MCF 10A (cell line): ENCODE results near the gene EPG5. TPM values are rescaled to one million over a fixed set of nuclear protein-coding genes. Genes with fewer than 3 reads are reported as not detected.

ENCODE experiments used
- BruUV-seq: library from RNA; stranded (reverse); fragments of 400-500 nt; replicated peaks from 2 replicates; lab custom pipeline; 2021; lab: Mats Ljungman, UMichigan
- CTCF ChIA-PET: fragments of 300-600 bp; sonication (Branson Sonifier 250); formaldehyde crosslinking; extraction: SDS; loops from one replicate; lab custom pipeline; 2021; ENCODE audit warnings: antibody characterized with exemption, inconsistent platforms; lab: Yijun Ruan, JAX
- POLR2A ChIA-PET: fragments of 300-600, 350-650 bp; sonication (Branson Sonifier 250); formaldehyde crosslinking; extraction: SDS; loops from one replicate; lab custom pipeline; 2020; ENCODE audit warnings: antibody characterized with exemption, inconsistent platforms; lab: Yijun Ruan, JAX
- DNase-seq: peaks from one replicate; pipeline ENCODE4 v3.0.0-alpha.2; 2018; ENCODE audit not compliant: unreplicated experiment
- H3K27ac Mint-ChIP-seq: one replicate; pipeline ENCODE4 v1.8.0; 2022; ENCODE audit warnings: mild to moderate bottlenecking, low read depth, mixed read lengths; ENCODE audit not compliant: unreplicated experiment
- H3K27me3 Mint-ChIP-seq: one replicate; pipeline ENCODE4 v1.8.0; 2022; ENCODE audit warnings: mixed read lengths; ENCODE audit not compliant: insufficient read depth, unreplicated experiment
- H3K36me3 Mint-ChIP-seq: one replicate; pipeline ENCODE4 v1.8.0; 2022; ENCODE audit warnings: mild to moderate bottlenecking, moderate library complexity, mixed read lengths; ENCODE audit not compliant: insufficient read depth, unreplicated experiment
- H3K4me1 Mint-ChIP-seq: one replicate; pipeline ENCODE4 v1.8.0; 2022; ENCODE audit warnings: mixed read lengths; ENCODE audit not compliant: insufficient read depth, unreplicated experiment
- H3K4me3 Mint-ChIP-seq: one replicate; pipeline ENCODE4 v1.8.0; 2022; ENCODE audit warnings: mild to moderate bottlenecking, moderate library complexity, mixed read lengths; ENCODE audit not compliant: unreplicated experiment
- H3K9me3 Mint-ChIP-seq: one replicate; pipeline ENCODE4 v1.8.0; 2022; ENCODE audit warnings: mixed read lengths; ENCODE audit not compliant: unreplicated experiment
- intact Hi-C: fragments of 100-400 bp; cut with micrococcal nuclease; formaldehyde crosslinking; loops from 2 replicates; pipeline ENCODE4 v1.14.1; 2022
- total RNA-seq: library from RNA; stranded (reverse); gene quantifications from 2 replicates; pipeline ENCODE4 v1.2.3, GENCODE V29; 2022
- TF ChIP-seq, protein P1 (sequence below): fragments of 200-600 bp; IDR thresholded peaks from one replicate; pipeline ENCODE4 v1.8.0; 2022; ENCODE audit warnings: antibody characterized with exemption, mild to moderate bottlenecking; ENCODE audit not compliant: unreplicated experiment

EPG5 gene
- total RNA-seq, 1 experiment from 2014 or later = 19.4 TPM

GRCh38 chr18:45802814-45803492 lies 164.2 kb downstream of the EPG5 start:
- peak; percentile 95 for DNase-seq
- CTCF ChIA-PET = interaction anchor here (0.6 to 1.6 kb wide), 4 partner anchors 10 to 234 kb away, joined by 3 to 6 read pairs (median 4); no protein-coding TSS in a partner anchor
- H3K27ac Mint-ChIP-seq = peak overlapping the region; percentile 85
- no peaks in the 10 kb centered on the region for H3K27me3 Mint-ChIP-seq
- POLR2A ChIA-PET = interaction anchor here (0.6 to 2.4 kb wide), 12 partner anchors 10 to 549 kb away, joined by 3 to 11 read pairs (median 3); no protein-coding TSS in a partner anchor
- peaks cover 4% of the 10 kb centered on the region for H3K36me3 Mint-ChIP-seq
- TF ChIP-seq, protein P1, sequence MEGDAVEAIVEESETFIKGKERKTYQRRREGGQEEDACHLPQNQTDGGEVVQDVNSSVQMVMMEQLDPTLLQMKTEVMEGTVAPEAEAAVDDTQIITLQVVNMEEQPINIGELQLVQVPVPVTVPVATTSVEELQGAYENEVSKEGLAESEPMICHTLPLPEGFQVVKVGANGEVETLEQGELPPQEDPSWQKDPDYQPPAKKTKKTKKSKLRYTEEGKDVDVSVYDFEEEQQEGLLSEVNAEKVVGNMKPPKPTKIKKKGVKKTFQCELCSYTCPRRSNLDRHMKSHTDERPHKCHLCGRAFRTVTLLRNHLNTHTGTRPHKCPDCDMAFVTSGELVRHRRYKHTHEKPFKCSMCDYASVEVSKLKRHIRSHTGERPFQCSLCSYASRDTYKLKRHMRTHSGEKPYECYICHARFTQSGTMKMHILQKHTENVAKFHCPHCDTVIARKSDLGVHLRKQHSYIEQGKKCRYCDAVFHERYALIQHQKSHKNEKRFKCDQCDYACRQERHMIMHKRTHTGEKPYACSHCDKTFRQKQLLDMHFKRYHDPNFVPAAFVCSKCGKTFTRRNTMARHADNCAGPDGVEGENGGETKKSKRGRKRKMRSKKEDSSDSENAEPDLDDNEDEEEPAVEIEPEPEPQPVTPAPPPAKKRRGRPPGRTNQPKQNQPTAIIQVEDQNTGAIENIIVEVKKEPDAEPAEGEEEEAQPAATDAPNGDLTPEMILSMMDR = no peak
- peaks cover 40% of the 10 kb centered on the region for H3K4me1 Mint-ChIP-seq
- H3K4me3 Mint-ChIP-seq = peak overlapping the region; percentile 24
- peaks cover 12% of the 10 kb centered on the region for H3K9me3 Mint-ChIP-seq
- intact Hi-C loops = loop anchor here (1.0 kb wide), 1 partner anchor 10 kb away; no protein-coding TSS in a partner anchor
- BruUV-seq = TSS peak; percentile 29

DNA sequence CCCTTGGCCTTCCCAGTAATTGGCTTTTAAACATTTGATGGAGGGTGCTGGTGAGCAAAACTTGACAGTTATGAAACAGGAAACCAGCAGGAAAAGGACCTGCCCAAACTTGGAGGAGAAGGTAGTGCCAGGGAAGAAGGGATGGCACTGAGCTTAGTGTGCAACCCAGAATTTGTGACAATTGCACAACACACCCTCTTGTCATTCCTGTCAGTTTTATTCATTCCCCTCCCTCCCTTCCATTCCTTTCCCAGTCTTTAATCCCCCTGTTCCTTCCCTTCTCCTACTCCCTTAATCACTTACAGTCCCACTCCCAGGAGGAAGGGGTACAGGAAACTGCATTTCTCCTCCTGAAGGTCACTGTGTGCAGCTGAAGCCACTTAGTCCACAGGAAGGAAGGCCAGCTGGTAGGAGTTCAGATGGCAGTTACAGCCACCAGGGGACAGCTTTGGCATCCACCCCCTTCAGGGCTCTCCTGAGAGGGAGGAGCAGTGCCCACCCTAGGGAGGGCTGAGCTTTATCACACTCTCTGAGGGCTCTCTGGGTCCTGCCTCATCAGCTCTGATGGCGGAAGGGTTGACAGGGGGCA lies 165.6 kb downstream of the EPG5 start:
- intact Hi-C loops = no loop called here
- Mint-ChIP-seq H3K4me3 (no peak overlapping the region), H3K27ac (peak overlapping the region; percentile 85), H3K9me3 (peaks cover 7% of the 10 kb centered on the region), H3K4me1 (peaks cover 30% of the 10 kb centered on the region), H3K36me3 (peaks cover 4% of the 10 kb centered on the region), H3K27me3 (no peaks in the 10 kb centered on the region)
- TF ChIP-seq, protein P1 = no peak
- DNase-seq = peak; percentile 70
- ChIA-PET POLR2A (interaction anchor here (0.6 to 2.4 kb wide), 3 partner anchors 9 to 24 kb away, joined by 3 to 11 read pairs (median 5); partner anchors contain the start of gene SIGLEC15), CTCF (interaction anchor here (0.5 to 1.3 kb wide), 3 partner anchors 62 to 78 kb away, joined by 3 to 4 read pairs (median 4); partner anchors contain the start of gene SLC14A1)
- BruUV-seq = no TSS peak

Other genes with a start within 250 kb of the EPG5 start
- gene SLC14A1, start 243.1 kb downstream of the EPG5 start, total RNA-seq = not detected in 2 replicates
- gene SIGLEC15, start 141.7 kb downstream of the EPG5 start, total RNA-seq = not detected in 2 replicates
- gene PSTPIP2, start 104.9 kb upstream of the EPG5 start, total RNA-seq = 27.8 and 27.9 TPM in 2 replicates
- 363 and 458 TPM in 2 replicates for gene ATP5F1A, start 131.0 kb upstream of the EPG5 start, total RNA-seq
- gene HAUS1, start 137.1 kb upstream of the EPG5 start, total RNA-seq = 14.9 and 21.6 TPM in 2 replicates